Hematopoietic multipotent progenitor cell (in vitro differentiated cells): ENCODE data around the gene ERBB4. TPM values are rescaled to one million over a fixed set of nuclear protein-coding genes. Genes with fewer than 3 reads are reported as not detected.
"Not testable (repeated sequence)": the region's sequence is repeated elsewhere in the genome, so short reads cannot be mapped to it uniquely, and the experiment has no call there.

Experiments used
- DNase-seq, 3 donors: peaks; one replicate each; pipeline ENCODE4 v3.0.0-alpha.2; 2011 to 2015; ENCODE audit warnings: low read depth in 2 of 3, low spot score in 2 of 3
- total RNA-seq: library from RNA; depleted of rRNA; stranded (reverse); fragments of >200 nt; gene quantifications from one replicate; pipeline ENCODE4 v1.2.3, GENCODE V29; 2012

Gene ERBB4
- total RNA-seq, 1 donor = not detected

DNA sequence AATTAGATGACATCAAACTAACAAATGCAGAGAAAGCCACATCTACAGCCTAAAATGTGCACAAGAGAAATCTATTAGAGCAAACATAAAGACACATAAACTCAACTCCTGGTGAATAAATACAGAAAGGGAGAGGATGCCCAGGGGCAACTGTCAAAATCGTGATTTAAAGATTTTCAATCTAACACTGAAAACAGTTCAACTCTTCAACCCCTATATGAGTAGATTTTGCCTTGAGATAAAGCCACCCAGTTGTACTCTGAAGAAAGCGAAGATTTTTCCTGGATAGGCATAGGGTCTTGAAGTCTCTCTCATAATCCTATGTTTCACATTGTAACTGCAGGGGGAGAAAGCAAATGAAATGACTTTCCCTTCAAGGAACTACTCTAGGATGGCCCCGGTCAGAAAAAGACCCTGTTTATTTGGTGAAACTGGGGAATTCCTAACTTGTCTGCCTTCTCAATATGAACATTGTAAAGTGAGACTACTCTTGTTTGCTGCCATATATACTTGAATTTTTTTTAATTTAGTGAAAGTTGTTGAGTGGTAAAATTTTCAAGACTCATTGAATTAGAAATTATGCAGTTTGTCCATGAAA is 226.7 kb downstream of the ERBB4 start:
- DNase-seq = no peak

DNA sequence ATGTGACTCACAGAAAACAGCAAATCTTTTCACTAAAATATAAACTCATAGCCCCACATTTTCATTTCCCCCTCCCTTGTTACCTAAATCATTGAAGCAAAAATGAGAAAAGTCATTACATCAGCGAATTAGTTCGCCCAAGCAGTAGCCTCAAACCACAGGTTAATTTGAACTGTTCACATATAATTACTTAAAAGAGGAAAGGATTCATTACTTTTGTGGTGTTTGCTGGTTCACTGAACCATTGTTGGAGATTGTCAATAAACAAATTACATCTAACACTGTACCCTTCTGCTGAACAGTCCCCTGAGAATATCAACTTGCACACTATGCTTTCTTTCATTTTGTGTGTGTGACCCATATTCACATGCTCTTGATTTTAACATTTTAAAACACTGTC is 238.7 kb downstream of the ERBB4 start:
- no peak for DNase-seq

DNA sequence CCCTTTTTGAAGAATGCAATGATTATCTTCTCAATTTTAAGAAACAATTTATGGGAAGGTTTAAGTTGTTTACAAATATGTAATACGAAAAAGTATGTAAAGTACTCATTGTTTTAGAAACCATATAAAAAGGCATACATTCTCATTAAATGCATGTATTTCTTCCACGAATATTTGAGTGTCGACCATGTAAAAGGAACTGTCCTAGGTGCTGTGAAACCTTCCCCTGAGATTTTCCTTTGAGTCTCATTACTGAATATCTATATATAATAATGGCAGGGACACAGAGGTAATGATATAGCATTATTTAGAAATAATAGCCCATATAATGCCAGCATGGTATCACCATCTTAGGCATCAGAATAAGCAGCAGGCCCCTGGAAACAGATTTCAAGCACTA is 239.3 kb downstream of the ERBB4 start:
- DNase-seq = no peak

DNA sequence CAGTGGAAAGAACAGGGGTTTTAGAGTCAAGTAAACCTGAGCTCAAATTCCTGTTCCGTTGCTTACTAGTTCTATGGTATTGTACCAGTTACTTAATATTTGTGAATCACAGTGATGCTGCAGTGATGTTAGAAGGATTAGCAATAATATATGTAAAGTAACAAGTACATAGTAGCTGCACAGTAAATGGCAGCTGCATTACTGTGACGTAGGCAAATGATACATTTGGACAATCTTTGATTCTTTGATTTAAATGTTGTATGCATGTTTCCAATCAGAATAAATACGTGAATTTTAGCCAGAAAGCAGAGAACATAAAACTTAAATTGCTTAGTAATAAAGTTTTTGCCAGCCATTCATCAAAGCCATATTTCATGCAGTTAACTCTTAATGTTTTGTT is 243.0 kb downstream of the ERBB4 start:
- DNase-seq = no peak

DNA sequence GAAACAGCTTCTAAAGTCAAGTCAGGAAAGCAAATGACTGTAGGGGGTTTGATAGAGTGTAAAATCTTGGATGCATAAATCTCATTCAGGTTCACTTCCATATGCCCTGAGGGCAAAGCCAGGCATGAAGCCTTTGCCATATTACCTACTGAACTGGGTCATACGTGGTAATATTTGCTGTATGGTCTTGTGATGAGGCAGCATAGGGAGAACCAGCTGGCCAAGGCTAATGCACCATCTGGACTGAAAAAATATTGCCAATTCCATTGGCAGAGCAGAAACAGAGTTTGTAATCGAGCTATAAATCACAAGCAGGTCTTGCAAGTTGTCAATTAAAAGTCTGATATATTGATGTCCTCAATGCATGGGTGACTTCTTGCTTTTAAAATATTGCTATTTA is 243.8 kb downstream of the ERBB4 start:
- DNase-seq = no peak

DNA sequence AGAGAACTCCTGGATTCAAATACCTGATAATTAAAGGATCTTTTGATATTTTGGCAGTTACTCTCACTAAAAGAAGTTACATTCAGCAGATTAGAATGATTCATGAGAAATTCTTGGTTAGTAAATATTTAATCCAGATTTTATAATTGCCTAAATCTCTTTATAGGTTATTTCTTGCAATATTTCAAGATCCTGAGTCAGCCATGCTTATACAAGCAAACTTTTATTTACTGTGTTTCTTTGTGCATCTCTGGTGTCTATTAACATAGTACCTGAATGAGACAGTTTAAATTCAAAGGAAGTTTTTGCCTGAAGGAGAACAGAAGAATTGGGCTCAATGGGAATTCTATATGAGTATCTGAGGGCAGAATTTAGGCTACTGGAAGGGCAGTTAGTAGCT is 249.3 kb downstream of the ERBB4 start:
- no peak for DNase-seq

DNA sequence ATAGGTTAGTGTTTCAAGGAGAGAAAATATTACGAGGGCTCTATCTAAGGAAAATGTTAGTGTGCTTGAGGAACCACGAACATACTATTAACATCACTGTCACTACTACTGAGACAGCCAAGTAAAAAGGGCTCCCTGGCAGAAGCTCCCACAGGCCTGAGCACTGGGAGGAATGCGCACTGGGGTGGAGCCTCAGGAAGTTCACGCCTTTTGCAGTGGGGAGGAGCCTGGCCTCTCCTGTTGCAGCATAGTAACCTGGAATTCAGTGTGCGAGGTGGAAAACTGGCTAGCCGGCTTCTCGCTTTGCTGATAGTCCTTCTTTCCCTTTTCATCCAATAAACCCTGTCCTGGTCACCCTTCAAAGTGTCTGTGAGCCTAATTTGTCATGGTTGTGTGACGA is 250.3 kb downstream of the ERBB4 start:
- no peak for DNase-seq

DNA sequence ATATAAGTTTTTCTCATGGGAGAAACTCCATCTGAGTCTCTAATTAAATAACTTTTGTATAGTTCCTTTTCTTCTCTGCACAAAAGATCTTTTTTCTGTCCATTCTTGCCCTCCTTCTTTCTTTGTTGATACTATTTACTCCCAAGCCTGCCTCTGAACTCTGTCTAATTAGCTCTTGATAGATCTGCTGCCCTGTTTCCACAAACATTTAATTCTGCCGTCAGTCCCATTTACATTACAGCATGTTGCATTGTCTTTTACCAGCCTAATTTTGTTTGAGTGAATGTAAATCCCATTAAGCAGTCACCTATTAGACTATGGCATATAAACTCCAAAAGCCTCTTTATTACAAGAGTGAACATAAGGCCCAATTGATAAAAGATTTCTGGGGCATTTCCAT is 254.4 kb downstream of the ERBB4 start:
- DNase-seq = no peak

DNA sequence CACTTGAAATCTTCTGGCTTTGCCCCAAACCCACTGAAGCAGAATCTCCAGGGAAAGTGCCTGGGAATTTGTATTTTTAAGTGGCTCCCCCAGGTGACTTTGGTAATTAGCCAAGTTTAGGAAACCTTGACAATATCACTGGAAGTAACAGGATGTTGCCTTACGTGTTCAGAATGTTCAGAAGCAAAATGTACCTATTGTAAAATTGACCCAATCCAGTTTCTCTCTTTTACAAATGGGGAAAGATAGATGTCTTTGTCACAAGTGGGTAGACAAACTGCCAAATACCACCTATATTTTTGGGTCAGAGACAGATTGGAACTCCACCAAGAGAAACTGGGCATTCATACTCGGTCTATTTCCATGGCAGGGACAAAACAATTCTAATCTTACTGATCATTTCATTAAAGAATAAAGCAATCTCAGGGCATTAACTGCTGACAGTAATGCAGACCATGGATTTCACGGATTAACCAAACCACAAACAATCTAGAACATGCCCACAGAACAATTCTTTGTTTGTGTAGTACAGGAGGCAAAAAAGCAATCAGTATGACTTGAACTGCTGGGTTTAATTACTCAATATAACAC is 255.8 kb downstream of the ERBB4 start:
- no peak for DNase-seq

DNA sequence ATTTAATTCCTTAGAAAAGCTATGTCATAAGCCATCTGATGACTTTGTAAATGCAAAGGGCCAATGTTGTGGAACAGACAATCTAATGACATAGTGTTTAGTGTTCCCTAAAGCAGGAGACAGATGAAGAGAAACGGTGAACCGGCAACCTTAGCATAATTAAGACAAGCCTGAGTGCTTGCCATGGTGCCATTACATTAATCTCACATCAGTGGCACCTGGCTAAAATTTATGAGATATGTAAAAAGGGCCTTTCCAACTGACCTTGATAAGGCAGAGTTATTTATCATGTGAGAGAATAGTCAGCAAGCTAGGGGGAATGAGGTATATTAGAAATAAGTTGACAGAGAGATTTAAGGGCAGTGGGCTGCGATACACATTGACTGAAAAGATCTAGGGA is 261.8 kb downstream of the ERBB4 start:
- DNase-seq = no peak

DNA sequence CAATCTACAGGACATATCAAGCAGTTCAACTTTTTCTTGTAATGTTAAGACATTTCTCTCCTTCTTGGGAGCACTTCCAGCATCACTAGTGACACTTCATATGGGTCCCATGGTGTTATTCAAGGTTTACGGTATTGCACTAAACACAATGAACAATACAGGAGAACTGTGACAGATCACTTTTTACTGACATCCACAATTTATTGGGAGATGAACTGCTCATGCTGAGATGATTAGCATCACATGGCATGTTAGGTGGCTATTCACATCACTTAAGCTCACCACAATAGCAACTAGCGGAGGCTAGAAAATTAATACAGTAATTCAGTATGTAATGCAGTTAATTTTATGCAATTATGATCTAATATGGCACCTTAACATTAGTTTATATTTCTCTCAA is 264.4 kb downstream of the ERBB4 start:
- DNase-seq = no peak

DNA sequence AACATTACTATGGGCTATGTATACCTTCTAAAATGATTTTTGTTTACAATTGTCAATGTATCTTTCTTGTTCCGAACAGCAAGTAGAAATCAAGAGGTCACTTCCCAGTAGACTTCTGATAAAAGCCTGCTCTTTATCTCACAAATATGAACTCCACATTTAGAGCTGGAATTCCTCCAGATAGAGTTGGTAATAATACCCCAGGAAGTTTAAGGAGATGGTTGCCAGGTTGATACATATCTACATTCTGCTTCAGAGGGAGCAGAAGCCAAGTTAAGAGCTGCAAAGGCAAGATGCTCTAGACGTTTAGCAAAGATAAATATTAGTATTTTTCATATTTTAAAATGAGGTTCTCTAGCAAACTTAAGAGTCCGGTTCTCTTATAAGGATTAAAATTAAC is 267.0 kb downstream of the ERBB4 start:
- DNase-seq = no peak

DNA sequence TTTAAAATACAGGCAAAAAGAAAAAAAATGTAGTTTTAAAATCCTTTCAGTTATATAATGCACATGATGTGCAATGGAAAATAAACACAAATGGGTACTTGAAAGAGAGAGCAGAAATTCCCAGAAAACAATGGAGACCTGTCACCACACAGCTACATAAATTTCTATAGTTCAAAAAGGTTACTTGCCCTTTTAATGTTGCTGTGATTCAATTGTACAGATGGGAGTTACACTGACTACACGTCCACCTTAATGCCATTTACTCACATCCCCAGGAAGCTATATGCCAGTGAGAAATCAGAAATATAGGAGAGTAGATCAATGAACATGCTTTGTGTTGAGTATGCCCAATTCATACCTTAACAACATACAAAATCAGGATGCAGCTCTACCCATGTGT is 269.6 kb downstream of the ERBB4 start:
- no peak for DNase-seq

DNA sequence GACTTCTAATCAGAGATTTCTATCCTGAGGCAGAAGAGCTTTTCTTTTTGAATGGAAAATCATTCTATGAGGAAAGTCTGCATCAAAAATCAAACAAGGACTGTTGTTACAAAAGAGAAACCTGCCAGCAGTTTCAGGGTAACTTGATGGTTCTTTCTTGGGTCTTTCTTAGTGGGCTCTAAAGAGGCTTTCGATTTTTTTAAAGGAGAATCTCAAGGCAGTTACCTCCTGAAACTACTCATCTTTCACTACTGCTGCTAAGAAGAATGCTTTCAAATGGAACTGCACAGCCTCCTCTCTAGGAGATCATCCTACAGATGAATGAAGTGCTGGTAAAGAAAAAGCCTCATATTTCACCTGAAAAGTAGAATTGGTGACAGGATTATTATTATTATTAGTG is 272.3 kb downstream of the ERBB4 start:
- DNase-seq = no peak

DNA sequence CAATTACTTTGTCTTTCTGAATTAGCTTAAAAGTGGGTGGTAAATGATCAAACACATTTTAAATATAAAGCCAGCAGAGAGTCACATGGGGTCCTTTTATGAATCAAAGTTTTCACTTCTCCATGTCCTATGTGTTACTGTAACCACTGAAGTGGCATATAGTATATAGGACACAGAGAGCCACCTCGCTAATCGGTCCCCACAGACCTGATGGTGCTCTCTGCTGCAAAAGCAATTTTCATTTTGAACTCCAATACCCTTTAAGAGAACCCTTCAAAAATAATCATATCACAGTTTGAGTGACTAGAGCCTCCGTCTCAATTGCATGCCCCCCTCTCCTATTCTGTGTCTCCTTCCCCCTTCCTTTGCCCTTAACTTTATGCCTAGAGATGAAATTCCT is 272.8 kb downstream of the ERBB4 start:
- DNase-seq = no peak

DNA sequence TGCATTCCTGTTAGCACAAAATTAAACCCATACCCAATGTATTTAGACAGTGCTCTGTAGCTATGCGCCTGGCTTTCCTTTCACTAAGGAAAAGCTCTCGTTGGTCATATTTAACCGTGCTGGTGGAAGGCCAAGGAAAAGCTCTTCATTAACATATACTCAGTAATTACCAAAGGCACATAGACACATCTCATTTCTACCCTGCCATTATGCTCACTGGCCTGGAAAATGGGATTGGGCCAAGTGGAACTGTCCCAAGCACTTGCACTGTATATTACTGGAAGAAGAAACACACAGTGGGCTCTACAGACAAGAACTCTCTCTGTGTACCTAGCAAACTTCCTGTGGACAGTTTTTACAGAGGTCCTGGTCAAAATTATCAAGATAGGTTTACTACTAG is 274.4 kb downstream of the ERBB4 start:
- DNase-seq = no peak

DNA sequence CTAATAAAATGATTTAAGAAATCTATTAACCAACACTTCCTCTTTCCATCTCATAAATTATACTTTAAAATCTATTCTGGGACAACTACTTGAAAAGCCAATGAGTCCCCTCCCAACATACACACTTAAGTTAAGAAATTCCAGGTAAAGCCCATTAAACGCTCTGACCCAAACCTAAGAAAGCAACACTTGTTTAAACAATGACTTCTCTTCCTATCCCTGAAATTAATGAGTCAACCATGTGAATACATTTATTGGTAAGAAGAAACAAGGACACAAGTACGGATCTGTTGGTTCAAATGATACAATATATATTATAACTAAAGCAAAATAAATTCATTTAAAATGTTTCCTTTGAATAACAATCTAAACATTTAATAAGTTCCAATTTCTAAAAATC is 279.4 kb downstream of the ERBB4 start:
- DNase-seq = no peak

DNA sequence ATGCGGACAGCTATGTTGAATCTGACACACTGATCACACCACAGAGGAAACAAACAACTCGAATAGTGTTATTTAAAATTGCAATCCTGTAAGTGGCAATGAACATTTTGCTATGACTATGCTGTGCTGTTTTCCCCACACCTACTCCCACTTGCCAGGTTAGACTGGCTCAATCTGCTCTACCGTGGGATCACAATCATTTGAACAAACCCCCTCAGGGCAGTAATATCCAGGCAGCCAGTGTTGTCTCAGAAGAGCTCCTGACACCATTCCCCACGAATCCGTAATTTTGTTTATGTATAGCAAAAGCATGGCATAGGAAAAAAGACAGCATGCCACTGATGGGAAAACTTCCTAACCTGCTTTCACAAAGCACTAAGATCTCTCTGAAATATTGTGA is 284.3 kb downstream of the ERBB4 start:
- DNase-seq = no peak

DNA sequence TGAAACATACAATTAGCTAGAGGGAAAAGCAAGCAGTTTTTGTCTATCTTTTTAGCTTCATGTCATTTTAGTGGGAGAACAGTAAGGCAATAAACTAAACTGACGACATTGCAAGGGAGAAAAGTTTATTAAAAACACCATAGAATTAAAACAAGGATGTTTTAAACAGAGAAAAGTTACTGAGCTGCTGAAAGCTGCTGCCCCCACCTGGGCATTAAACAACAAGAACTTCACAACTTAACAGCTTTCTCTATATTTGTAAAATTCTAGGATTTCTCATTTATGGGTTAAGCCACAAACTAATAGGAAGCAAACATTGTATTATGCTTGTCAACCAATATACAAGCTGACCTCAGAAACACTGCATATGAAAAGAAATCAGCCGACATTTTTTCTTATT is 289.2 kb downstream of the ERBB4 start:
- no peak for DNase-seq

DNA sequence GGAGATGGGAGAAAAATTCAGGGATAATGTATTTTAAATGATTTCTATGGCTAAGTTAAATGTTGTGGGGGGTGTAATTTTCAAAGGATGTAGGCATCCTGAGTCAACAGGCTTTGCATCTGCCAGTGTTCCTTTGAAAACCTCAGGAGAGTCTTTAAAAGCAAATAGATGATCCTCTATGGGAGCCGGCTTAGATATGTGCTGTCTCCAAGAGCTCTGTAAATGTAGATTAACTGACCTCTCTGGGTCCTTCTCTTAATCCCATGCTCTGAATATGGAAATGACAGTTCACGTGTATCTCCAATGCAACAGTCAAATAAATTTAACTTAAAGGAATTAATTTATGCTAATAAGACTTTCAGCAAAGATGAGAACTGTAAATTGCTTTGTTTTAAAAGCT is 292.7 kb downstream of the ERBB4 start:
- no peak for DNase-seq

DNA sequence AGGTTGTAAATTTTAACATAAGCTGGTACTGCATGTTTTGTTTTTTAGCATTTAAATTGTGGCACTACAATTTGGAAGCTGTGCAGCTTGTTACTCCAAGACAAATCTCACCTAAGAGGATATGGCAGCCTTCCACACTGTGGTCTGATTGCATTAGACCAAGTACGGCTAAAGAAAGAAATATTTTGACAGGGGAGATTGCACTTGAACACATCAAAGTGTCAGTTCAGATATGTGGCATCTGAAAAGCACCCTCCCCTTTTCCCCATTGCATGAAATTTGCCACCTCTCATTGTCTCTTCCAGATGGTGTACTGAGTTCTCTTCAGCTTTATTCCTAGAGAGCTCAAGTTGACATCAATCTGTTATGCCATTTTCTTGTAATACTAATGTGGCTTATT is 295.9 kb downstream of the ERBB4 start:
- DNase-seq = no peak

DNA sequence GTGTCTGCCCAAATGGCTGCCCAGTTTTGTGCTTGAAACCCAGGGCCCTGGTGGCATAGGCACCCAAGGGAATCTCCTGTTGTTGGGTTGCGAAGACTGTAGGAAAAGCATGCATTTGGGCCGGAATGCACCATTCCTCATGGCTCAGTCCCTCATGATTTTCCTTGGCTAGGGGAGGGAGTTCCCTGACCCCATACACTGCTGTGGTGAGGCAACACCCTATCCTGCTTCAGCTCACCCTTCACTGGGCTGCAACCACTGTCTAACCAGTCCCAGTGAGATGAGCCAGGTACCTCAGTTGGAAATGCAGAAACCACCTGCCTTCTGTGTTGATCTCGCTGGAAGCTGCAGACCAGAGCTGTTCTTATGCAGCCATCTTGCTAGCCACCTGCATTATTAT is 300.4 kb downstream of the ERBB4 start:
- DNase-seq = not testable (repeated sequence)
